Stimulated activated CD4-positive, alpha-beta T cell treated with anti-CD3 and anti-CD28 coated beads, Interleukin-1b, Interleukin-23, amount 100 ng/mL, for 48 hours (primary cell): ENCODE data around the gene SWAP70.
"Not testable (repeated sequence)": the region's sequence is repeated elsewhere in the genome, so short reads cannot be mapped to it uniquely, and the experiment has no call there.

Experiments
- DNase-seq: peaks from one replicate; pipeline ENCODE4 v3.0.0-alpha.2; 2020

The SWAP70 gene

DNA sequence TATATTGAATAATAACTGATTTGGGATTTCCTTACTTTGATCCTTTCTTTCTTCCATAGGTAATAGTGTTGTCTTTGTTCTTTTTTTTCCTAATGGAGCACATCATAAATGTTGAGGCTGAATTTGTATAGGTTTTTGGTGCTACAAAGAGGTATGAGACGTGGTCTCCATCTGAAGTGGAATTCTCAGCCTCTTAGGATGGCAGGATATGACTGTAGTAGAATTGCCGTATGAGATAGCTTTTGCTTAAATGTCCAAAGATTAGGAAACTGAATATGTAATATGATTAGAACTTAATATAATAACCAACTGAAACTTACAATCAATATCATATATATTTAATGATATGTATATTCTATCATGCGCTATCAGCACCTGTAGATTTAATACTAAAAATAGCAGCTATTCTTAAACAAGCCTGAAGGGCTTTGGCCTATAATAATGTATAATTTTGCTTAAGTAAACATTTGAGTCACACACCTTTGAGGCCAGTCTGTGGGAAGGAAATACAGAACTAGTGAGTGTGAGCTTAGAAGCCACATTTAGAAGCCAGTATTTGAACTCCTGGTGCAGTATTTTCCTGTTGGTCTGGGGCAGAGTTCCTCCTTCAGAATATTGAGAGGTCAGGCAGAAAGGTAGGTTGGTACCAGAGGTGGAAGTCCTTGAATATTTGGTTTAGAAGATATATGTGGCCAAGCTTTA, 62.6 kb downstream of the SWAP70 start:
- DNase-seq = no peak

DNA sequence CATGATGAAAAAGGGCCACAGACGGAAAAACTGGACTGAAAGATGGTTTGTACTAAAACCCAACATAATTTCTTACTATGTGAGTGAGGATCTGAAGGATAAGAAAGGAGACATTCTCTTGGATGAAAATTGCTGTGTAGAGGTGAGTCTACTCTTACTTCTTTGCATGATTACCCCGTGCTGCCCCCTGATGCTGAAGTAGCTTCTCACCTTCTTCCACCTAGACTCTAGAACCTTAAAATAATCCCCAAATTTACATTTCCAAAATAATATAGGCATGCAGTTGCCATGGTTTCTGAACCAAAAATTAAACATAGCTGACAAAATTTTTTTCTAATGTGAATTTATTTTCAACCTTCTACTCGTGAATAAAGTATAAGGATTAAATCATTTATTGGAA, 64.2 kb downstream of the SWAP70 start:
- DNase-seq = no peak

DNA sequence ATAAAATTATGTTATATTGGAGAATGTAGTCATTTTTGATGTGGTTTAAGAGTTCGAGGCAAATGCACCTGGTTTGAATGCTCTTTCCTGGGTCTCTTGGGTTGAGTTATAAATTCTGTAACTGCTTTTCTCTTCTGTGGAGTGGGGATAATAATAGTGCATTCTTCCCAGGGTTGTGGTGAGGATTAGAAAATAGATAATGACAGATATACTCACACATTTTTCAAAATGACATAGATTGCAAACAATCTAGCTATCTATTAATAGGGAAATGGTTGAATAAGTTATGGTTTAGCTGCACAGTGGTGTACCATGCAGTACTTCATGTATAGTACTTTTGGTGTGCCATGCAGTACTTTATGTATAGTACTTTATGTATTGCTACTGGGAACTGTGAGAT, 67.4 kb downstream of the SWAP70 start:
- no peak for DNase-seq

DNA sequence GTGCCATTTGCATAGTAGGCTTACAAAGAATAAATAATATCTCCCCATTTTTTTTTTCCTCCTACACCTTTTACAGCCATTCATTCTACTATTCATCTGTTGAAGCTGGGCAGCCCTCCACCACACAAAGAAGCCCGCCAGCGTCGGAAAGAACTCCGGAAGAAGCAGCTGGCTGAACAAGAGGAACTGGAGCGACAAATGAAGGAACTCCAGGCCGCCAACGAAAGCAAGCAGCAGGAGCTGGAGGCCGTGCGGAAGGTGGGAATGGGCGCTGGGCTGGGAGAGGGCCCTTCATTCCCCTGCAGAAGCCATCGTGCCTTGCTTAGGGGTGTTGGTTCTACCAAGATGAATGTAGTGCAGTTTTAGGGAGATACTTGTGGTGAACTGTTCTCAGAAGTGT, 68.6 kb downstream of the SWAP70 start:
- no peak for DNase-seq

DNA sequence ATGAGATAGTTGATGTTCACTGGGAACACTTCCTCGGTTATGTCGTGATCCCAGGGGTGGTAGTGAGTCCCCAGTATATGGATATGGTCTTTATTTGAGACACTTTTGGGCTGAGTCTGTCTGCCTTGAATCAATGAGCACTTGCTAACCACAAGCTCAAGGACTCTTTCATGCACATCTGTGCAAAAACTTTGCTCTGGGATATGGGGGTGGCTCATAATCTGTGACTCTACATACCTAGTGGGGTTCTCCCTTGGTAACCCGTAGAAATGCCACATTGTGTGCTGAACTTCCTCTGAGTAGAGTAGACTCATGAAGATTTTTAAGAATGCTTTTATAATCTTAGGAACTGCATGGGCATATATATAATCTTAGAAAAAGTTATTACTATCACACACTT, 69.3 kb downstream of the SWAP70 start:
- DNase-seq = no peak

DNA sequence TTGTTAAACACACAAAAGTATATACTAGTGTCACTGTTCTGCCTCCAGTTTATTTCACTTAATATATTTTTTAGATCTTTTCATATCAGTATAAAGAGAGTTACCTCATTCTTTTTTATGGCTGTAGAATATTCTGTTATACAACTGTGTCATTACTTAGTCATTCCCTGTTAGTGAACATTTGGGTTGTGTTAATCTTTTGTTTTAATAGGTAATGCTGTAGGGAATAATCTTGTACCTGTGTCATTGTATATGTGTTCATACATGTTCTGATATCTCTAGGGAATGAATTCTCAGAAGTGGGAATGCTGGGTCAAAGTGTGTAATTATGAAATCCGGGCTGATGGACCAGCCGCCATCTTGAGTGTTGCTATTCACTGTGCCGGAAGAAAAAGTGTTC, 71.4 kb downstream of the SWAP70 start:
- DNase-seq = no peak

DNA sequence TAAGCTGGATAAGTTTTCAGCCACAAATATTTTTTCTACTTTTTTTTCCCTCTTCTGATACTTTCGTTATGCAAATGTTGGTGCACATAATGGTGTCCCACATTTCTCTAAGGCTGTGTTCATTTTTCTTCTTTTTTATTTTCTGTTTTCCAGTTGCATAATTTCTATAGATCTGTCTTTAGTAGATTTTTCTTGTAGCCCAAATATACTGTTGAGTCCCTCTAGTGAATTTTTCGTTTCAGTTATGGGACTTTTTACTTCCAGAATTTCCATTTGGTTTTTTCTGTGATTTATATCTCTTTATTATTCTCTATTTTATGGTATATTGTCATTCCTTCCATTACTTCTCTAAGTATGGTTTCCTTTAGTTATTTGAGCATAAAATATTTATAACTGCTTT, 72.0 kb downstream of the SWAP70 start:
- DNase-seq = no peak

DNA sequence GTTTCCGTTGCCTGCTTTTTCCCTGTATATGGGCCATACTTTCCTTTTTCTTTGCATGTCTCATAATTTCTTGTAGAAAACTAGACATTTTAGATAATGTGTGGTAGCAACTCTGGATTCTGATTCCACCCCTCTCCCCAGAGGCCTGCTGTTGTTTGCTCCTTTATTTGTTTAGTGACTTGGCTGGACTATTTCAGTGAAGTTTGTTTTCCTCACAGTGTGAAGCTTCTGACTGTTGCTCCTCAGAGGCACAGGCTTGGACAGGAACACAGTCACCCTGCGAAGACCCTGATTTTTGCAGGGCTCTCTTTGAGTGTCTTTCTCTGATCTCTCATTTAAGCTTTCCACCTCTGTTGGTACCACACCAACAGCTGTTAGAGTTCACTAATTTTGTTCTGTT, 72.5 kb downstream of the SWAP70 start:
- DNase-seq = no peak

DNA sequence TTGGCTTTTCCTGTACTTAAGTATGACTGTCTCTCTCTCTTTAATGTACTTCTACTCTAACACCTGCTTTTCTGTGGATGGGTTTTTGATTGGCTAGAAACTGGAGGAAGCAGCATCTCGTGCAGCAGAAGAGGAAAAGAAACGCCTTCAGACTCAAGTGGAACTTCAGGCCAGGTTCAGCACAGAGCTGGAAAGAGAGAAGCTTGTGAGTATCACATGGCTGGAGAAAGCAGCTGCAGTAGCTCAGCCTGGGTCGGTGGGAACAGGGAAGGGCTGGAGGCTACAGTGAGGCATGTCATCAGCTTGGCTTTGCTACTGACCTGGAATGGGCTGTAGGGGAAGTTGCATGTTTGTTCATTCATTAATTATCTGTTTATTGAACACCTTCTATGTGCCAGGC, 74.2 kb downstream of the SWAP70 start:
- DNase-seq = no peak

DNA sequence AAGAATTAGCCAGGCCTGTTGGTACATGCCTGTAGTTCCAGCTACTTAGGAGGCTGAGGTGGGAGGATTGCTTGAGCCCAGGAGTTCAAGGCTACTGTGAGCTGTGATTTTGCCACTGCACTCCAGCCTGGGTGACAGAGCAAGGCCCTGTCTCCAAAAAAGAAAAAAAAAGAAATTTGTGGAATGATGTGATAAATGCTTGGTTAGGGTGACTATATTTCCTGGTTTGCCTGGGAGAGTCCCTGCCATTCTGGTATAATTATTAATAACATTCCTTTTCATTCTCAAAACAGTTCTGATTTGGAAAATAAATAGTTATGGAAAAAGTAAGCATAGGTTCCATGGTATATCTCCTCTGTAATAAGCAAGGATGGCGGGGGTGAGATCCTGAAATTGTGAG, 74.8 kb downstream of the SWAP70 start:
- DNase-seq = no peak

DNA sequence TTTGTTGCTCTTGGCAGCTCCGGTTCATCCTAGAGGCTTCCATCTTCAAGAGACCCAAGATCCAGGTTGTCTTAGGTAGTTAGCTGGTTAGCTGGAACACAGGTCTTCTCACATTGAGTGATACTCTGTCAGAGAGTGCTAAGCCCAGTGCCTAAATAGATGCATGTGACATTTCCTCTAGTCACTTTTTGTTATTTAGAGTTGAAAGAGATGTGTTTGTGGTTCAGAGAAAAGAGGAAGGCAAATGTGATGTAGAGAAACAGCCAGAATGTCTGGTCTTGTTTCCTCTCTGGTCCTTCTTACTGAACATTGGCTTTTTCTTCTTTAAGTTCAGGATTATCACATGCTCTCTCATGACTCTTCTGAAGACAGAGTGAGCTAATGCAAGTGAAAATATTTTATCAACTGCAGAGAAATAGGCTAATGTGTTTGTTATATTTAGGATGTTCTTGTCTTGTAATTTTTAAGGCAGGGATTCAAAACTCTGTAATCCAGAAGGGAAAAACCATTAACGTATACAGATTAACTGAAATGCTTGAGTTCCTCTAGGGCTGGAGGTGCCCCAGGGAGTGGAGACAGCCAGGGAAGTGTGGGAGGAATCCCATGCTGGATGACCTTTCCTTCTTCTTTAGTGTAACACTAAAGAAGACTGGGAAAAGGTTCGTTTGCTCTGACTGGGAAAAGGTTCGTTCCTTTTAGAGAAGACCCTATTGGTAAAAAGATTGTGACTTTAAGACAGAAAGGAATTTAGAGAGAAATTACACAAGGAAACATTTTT, 75.4 kb downstream of the SWAP70 start:
- DNase-seq = no peak

DNA sequence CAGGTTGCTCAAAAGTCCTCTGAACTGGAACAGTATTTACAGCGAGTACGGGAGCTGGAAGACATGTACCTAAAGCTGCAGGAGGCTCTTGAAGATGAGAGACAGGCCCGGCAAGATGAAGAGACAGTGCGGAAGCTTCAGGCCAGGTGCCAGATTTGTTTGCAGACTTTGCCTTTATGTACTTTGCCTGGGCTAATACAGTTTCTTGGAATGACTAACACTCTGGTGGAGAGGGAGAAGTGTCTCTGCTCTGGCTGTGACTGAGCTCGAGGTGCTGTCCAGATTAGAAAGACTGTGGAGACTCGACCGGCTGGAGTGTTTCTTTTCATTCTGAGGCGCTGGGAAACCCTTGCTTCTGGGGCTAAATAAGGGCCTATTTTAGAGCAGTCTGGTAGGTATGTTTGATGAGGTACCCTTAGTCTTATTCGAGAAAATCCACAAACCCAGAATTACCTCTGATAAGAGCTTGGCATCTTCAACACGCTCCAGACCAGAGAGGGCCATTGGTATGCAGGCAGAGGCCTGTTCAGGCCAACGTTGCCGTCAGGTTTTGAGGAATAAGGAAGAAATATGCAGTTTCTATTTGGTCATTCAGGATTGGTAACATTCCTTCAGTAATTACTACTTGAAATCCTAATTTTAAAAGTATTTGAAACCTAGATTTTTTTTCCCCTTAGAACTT, 76.5 kb downstream of the SWAP70 start:
- DNase-seq = no peak

DNA sequence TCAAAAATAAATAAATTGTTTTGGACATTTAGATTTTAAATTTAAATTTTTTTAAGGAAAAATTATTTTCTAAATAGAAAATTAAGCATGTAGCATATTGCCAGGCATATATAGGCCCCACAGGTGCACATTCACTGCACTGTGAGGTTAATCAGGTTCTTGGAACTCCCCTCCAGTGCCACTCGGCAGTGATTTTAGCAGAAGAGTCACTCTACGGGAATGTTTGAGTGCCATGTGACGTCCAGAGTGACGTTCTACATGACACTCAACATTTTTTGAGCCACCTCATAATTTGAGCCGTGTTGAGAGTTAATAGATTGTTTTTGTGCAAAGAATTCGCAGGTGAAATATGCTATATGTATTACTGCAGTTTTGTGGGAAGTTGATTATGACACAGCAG, 77.4 kb downstream of the SWAP70 start:
- no peak for DNase-seq

DNA sequence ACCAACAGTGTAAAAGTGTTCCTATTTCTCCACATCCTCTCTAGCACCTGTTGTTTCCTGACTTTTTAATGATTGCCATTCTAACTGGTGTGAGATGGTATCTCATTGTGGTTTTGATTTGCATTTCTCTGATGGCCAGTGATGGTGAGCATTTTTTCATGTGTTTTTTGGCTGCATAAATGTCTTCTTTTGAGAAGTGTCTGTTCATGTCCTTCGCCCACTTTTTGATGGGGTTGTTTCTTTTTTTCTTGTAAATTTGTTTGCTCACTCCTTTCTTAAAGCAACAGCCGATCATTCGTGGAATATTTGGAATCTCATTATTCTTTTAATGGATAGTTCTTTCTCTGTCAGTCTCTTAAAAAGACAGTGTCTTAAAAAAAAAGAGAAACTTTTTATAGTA, 79.6 kb downstream of the SWAP70 start:
- DNase-seq = not testable (repeated sequence)

DNA sequence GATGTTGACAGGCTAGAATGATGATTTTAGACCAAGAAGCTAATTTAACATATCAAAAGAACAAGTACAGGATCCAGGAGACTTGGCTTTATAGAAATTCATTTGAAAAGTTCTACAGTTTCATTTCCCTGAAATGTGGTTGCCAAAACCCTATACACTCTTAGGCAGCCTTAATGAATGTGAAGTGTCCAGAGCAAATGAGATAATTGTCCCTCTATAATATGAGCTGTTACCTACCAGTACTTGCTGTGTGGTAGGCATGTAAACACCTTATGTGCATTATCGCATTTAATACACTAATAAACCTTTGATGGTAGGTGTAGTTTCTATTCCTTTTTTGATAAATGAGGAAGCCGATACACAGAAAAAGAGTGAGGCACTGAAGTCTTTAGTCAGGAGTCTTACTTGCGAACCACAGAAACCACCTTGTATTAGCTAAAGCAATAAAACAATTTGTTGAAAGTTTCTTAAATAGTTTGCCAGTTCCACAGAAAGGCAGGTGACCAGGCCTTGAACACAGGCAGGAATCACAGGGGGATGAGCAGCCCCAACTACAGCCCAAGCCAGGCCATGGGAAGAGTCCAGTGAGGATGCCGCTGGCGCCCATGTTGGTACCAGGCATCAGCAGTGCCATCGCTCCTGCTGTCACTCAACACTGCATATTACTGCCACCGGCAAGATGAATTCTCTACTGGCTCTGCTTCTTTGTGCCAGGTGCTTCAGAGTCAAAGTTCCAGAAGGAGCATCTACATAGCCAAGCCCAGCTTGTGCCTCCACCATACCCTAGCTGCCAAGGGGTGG, 81.7 kb downstream of the SWAP70 start:
- no peak for DNase-seq

DNA sequence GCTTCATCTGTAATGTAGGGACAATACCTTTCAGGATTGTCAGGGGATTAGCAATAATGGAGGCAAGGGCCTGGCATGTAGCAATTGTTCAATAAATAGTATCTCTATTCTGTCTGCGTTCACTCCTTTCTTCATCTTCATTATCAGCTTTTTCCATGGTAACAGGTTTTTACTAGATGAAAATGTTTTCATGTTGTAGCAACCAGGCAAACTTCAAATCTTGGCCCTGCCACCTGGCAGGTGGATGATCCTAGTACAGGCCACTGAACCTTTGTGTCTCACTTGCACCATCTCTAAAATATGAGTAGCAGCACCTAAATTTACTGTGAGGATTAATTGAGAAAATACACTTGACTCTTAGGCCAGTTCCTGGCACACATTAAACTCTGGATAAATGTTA, 83.4 kb downstream of the SWAP70 start:
- DNase-seq = no peak

DNA sequence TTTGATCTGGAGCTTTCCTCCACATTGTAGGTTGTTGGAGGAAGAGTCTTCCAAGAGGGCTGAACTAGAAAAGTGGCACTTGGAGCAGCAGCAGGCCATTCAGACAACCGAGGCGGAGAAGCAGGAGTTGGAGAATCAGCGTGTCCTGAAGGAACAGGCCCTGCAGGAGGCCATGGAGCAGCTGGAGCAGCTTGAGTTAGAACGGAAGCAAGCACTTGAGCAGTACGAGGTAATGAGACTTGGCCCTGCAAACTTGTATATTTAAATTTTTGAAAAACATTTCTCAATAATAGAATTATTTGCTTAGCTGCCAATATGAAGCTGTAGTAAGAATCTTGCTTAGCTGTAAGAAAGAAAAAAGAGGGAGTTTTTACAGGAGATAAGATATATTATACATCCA, 84.0 kb downstream of the SWAP70 start:
- no peak for DNase-seq

DNA sequence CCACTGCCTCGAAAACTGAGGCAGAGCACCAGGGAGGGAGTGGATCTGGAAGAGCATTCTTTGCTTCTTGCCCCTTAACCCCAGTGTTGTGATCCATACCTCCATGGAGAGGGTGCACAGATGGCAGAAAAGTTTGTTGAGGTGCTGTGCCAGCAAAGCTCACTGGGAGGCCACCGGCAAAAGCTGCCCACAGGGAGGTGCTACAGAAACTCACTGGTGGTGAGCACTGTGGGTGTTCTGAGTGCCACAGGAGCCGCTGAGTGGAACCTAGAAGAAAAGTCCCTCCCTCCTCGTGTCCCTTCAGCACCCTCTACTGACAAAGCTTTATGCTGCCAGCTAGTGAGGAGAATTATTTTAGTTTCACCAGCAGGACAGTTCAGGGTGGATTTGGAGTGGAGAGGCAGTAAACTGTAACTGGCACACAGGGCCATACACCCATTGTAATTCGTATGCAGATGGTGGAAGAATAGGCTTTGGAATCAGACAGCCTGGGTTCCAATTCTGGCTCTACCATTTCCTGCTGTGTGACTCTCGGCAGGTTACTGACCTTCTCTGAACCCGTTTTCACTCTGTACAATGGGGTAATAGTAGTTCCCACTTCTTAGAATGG, 84.6 kb downstream of the SWAP70 start:
- DNase-seq = peak; percentile 76

DNA sequence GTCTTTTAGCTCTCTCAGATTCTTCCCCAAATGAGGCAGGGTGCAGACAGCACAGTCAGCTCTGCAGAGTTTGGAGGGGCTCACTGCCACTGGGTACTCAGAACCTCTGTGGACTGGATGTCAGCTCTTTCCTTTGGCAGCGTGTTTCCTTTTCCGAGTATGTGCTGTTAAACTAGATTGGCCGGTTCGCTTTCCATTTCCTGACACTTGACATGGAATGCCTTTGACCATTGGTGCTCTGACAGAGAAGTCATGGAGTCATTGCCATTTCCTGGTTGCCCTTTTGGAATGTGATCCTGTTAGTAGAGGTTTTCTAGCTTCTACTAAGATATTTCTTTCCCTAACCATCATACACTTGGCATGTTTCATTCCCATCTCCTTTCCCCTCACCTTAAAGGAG, 86.7 kb downstream of the SWAP70 start:
- DNase-seq = no peak

DNA sequence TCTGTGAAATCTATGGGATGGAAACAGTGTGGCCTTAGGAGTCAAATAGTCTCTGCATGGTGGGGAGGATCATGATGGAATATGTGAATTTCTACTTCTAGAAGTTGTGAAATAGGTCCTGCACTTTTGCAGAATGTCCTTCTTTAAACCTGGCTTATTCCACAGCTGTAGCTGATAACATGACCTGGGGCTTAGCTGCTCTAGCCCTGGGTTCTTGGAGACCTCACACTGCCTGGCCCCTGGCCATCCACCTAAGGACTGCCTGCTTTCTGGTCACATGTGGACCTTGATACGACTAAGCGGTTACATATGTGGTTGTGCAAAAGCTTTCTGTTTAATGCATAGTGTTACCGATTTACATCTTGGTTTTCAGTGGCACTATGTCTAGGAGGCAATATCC, 88.2 kb downstream of the SWAP70 start:
- DNase-seq = no peak

DNA sequence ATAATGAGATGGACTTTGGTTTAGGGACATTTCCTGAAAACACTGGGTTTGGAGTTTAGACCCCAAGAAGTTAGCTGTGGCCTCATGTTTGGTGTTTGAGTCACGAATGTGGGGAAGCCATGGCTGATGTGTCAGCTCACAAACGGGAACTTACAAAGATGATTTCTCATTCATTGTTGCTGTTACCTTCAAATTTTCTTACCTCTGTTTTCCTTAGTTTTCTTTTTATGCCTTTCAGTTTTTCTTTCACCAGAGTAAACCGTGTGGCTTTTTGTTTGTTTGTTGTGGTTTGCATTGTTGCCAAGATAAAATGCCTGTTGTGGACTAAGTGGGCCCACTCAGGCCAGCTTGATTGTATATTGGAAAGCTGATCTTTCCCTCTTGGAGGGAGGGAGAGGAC, 89.1 kb downstream of the SWAP70 start:
- peak; percentile 25 for DNase-seq

DNA sequence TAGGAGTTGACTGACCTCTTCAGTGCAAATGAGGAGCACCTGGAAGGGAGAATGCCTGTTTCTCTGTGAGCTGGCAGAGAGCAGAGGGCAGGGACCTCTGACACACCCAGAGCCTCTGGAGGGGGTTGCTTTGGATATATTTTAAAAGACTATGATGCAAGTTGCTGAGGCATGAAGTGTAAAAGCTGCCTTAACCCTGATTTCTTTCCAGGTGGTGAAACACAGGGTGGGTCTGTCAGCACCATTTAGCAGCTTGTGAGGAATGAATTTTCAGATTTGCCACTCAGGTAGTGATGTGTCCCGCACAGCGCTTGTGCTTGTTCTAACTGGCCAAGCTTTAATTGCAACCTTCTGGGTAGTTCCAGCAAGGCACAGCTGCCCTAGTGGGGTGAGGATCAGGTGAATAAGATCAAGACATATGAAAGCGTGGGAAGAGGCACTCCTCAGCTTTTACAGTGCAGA, 90.2 kb downstream of the SWAP70 start:
- DNase-seq = no peak
